Measurements from ENCODE around the gene GTPBP3.
A peak's percentile ranks its signal among the peaks of the same experiment; 100 is the strongest.
"Not testable (repeated sequence)": the region's sequence is repeated elsewhere in the genome, so short reads cannot be mapped to it uniquely, and the experiment has no call there.

The GTPBP3 gene

GRCh38 chr19:17336872-17337674 lies at the start of gene GTPBP3:
Gene GTPBP3 (plus strand): TSS chr19:17337553. CDS start chr19:17337612, 59 bp downstream.
- DNase-seq (ENCODE audit: low read depth, low spot score): peak; percentile 98

GRCh38 chr19:17289489-17289888 lies 47.9 kb upstream of the GTPBP3 start:
- peak; percentile 86 for DNase-seq (ENCODE audit: low read depth, low spot score)

- peak; percentile 82 for DNase-seq (ENCODE audit: low read depth, low spot score)
Observed at GRCh38 chr19:17292301-17293074, 44.9 kb upstream of the GTPBP3 start.

GRCh38 chr19:17293605-17294004 lies 43.7 kb upstream of the GTPBP3 start:
- DNase-seq (ENCODE audit: low read depth, low spot score): no peak

GRCh38 chr19:17294051-17294891 lies 43.1 kb upstream of the GTPBP3 start:
- DNase-seq (ENCODE audit: low read depth, low spot score): no peak

- DNase-seq (ENCODE audit: low read depth, low spot score): not testable (repeated sequence)
Observed at GRCh38 chr19:17295551-17295950, 41.8 kb upstream of the GTPBP3 start.

- DNase-seq (ENCODE audit: low read depth, low spot score): no peak
Observed at GRCh38 chr19:17296273-17296672, 41.1 kb upstream of the GTPBP3 start.

- no peak for DNase-seq (ENCODE audit: low read depth, low spot score)
Observed at GRCh38 chr19:17296976-17297375, 40.4 kb upstream of the GTPBP3 start.

GRCh38 chr19:17300992-17301619 lies 36.2 kb upstream of the GTPBP3 start:
- DNase-seq (ENCODE audit: low read depth, low spot score): no peak

GRCh38 chr19:17302391-17303166 lies 34.8 kb upstream of the GTPBP3 start:
- DNase-seq (ENCODE audit: low read depth, low spot score): no peak

GRCh38 chr19:17303167-17303939 lies 34.0 kb upstream of the GTPBP3 start, which contains the start of gene ABHD8:
Gene ABHD8 (minus strand): TSS chr19:17303425. CDS start chr19:17301616, 1,809 bp downstream.
- DNase-seq (ENCODE audit: low read depth, low spot score): peak; percentile 75

- DNase-seq (ENCODE audit: low read depth, low spot score): no peak
Observed at GRCh38 chr19:17303940-17304267, 33.4 kb upstream of the GTPBP3 start.

GRCh38 chr19:17304386-17305215 lies 32.8 kb upstream of the GTPBP3 start:
- DNase-seq (ENCODE audit: low read depth, low spot score): no peak

GRCh38 chr19:17305216-17305516 lies 32.2 kb upstream of the GTPBP3 start:
- no peak for DNase-seq (ENCODE audit: low read depth, low spot score)

GRCh38 chr19:17305517-17306284 lies 31.7 kb upstream of the GTPBP3 start, which contains the start of gene MRPL34:
Gene MRPL34 (plus strand): TSS chr19:17305872. CDS start chr19:17305893, 21 bp downstream.
- peak; percentile 98 for DNase-seq (ENCODE audit: low read depth, low spot score)

- no peak for DNase-seq (ENCODE audit: low read depth, low spot score)
Observed at GRCh38 chr19:17306285-17306714, 31.1 kb upstream of the GTPBP3 start.

- no peak for DNase-seq (ENCODE audit: low read depth, low spot score)
Observed at GRCh38 chr19:17307876-17308377, 29.4 kb upstream of the GTPBP3 start.

Measured in iPS DF 19.7 (cell line).